Stimulated activated CD4-positive, alpha-beta T cell treated with anti-CD3 and anti-CD28 coated beads, Interleukin-1b, Interleukin-23, amount 100 ng/mL, for 48 hours (primary cell): ENCODE results near the gene C6orf89.
A peak's percentile ranks its signal among the peaks of the same experiment; 100 is the strongest.
"Not testable (repeated sequence)": the region's sequence is repeated elsewhere in the genome, so short reads cannot be mapped to it uniquely, and the experiment has no call there.

Experiments
- DNase-seq: peaks from one replicate; pipeline ENCODE4 v3.0.0-alpha.2; 2020

Gene C6orf89

DNA sequence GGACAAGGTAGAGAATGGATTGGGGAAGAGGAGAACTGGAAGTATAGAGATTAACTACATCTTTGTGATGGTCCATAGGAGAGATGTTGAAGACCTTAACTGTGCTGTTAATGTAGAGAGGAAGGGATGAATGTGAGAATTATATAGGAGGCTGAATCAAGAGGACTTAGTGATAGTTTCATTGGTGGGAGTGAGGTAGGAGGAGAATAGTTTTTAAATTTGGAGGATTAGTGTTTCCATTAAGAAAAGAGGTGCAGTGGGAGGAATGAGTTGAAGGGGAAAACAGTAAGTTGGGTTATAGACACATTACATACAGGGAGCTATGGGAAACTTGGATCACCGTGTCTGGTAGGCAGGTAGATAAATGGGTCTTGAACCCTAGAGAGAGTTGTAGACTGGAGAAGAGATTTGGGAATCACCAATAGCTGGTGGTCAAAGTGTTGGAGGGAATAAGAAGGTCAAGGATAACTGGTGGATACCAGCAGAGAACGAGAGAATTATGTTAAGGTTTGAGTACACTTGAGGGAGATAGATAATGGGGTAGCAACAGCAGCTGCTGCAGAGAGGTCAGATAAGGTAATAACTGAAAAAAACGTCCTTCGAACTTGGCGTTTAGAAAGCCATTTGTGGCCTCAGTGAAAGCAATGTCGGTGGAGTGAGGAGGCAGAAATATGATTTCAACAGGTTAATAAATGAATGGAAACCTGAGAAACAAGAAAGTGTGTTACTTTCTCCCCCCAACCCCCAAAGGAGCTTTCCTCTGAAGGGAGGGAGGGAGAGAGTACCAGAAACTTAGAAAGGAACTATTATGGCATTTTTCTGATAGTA, 3.1 kb downstream of the C6orf89 start:
- DNase-seq, result no peak

DNA sequence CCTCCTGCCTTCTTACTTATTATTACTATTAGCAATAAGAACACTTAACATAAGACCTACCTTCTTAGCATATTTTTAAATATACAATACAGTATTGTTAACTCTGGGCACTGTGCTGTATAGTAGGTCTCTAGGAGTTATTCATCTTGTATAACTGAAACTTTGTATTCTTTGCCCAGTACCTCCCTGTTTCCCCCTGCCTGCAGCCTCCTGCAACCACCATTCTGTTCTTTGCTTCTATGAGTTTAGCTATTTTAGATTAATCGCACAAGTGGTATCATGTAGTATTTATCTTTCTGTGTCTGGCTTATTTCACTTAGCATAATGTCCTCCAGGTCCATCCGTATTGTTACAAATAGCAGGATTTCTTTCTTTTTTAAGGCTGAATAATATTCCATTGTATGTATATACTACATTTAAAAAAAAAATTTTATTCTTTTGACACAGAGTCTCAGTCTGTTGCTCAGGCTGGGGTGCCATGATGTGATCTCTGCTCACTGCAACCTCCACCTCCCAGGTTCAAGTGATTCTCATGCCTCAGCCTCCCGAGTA, 4.4 kb downstream of the C6orf89 start:
- no peak for DNase-seq

DNA sequence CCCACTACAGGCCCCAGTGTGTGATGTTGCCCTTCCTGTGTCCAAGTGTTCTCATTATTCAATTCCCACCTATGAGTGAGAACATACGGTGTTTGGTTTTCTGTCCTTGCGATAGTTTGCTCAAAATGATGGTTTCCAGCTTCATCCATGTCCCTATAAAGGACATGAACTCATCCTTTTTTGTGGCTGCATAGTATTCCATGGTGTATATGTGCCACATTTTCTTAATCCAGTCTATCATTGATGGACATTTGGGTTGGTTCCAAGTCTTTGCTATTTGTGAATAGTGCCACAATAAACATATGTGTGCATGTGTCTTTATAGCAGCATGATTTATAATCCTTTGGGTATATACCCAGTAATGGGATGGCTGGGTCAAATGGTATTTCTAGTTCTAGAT, 5.4 kb downstream of the C6orf89 start:
- not testable (repeated sequence) for DNase-seq

DNA sequence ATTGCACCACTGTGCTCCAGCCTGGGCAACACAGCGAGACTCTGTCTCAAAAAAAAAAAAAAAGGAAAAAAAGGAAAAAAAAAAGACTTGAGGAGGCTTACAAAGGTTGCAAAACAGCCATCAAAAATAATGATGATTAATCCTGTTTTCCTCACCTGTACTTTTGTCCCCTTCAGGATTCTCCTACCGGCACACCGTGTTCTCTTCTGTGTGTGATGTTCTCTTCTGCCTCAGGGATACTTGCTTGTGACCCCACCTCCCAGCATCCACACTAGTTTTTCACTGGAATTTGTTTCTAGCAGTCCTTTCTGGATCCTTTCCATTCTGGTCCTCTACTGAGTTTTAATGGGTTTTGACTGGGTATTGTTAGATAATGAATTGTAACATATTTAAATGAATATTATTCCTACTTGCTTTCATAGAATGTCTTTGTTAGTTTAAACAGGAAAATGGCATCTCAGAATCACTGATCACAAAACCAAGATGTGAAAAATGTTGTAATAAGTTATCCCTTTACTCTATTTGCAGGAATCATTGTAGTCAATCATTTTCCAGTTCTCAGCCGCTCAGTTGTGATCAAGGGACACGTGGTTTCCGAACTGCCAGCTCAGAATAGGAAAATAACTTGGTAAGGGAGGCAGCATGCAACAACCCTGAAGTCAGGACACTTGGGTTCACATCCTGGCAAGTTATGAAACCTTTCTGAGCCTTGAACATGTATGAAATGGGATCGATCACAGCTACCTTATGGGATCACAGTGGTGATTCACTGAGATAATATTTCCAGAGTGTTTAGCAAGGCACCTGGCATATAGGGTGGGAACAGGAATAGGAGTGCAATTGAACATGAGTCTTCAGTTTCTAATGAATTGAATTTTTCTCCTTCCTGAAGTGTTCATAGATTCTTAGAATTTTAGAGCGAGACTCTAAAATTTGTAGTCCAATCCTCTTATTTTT, 8.5 kb downstream of the C6orf89 start:
- DNase-seq, result no peak

DNA sequence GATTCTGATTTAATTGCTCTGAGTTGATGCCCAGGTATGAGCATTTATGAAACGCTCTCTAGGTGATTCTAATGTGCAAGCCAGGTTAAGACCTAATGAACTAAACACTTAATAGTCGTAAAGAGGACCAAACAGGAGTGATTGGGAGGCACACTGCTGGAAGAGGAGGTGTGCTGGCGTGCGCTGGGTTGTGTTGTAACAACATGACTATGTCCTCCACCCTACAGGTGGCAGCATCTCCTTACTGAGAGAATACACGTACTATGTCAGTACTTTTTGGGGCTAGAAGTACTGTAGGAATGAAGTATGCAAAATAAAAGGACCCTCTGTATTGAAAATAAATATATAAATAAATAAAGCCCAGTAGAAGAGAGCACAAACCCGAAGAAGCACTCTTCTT, 11.9 kb downstream of the C6orf89 start:
- DNase-seq, result no peak

DNA sequence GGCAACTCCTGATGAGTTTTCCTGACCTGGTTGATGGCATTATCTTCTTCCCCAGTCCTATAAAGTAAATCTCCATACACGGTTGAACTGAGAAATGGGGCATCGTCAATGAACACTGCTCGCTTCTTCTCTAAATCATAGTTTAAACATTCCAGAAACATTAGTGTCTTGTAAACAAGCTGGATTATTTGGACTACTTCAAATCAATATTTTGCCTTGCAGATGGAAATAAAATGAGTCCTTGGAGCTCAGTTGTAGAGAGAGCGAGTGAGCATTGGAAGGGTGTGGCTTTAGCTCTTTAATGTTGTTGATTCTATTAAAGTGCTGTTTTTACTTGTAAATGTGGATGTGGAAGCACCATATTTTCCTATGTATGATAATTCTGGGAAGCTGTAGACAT, 18.4 kb downstream of the C6orf89 start:
- DNase-seq, result no peak

DNA sequence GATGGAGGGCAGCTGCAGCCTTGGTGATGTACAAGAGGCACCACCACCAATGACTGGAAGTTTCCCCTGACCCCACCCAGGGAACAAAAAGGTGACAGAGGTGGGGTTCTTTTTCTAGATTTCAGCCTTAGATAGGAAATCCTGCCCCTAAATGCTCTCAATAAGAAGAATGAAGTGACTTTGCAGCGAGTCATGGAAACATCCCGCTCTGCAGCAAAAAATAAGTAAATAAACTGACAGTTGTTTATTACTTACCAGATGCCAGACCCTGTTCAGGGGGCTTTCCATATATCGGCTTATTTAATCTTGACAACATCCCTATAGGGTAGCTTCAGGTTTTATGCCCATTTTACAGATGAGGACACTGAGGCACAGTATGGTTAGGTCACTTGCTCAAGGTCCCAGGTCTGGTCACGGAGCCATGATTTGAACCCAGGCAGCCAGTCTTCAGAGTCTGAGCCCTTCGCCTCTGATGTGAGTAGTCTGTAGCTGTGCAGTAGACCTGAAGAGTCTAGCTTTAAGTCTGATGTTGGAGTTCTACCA, 19.2 kb downstream of the C6orf89 start:
- DNase-seq, result no peak

DNA sequence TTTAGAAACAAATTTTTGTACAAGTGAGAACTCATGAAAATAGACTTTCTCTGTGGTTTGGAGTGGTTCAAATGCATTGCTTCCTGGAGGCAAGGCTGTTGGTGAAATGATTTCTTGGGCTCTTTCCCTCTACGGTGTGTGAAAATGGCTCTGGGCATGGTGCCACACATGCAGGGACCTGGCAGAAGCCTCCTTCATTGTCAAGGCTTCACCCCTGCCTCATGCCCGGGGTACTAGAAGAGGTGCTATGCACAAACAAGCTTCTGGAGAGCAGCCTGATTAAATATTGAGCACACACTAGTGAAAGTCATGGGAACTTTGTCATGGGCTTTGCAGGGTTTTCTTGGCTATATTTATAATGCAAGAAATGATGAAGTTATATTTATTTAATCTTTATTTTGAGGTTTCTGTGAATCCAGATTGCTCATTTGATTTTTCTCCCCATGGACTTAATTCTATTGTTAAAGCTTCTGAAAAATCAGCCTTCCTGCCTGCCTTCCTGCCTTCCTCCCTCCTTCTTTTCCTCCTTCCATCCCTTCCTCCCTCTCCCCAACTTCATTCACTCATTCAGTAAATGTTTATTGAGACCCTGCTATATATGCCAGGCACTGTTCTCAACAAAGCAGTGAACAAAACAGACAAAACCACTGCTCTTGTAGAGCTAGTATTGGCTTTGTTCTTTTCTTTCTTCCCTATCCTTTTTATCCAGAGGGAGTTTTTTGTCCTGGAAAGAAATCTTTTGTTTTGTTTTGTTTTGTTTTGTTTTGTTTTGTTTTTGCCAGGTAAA, 21.0 kb downstream of the C6orf89 start:
- no peak for DNase-seq

DNA sequence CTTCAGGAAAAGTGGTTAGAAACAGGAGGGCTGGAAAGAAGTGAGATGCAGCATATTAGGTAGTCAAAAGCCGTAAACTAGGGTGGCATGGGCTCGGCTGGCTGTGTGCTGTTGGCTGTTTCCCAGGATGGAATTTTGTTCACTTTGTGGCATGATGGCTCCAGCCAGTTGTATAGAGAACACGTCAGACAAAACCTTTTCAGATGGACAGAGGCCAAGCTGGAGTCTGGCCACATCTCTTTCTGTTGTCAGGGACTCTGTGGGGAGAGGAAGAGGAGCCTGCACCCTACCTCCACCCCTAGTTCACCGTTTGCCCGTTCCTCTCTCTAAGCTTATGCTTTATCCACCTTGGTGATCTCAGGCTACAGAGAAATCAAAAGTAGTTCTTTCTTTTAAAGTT, 22.0 kb downstream of the C6orf89 start:
- no peak for DNase-seq

DNA sequence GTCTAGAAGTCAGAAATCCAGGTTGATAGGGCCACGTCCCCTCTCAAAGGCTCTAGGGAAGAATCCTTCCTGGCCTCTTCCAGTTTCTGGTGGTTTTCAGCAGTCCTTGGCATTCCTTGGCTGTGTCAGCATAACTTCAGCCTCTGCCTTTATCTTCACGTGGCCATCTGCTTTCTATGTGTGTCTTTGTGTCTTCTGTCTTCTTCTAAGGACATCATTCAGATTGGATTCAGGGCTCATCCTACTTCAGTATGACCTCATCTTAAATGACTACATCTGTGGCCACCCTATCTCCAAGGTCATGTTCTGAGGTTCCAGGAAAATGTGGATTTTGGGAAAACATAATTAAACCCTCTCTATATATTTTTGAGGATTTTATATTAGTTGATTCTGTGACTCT, 23.0 kb downstream of the C6orf89 start:
- DNase-seq, result no peak

DNA sequence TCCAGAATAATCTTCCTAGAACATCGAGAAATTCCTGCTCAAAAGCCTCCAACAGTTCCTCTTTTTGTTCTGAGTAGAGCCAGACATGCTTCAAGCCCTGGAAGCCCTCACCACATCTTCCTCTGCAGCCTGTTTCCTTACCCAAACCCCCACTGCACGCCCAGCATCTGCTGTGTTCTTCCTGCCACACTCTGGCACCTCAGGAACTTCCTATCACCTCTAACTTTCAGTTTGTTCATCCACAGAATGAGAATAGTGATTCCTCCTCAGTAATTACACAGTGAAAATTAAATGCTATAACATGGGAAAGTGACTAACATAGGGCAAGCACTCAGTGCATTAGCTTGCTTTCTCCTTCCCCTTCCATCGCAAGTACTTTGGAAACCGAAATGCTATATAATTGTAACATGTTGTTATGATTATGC, 26.3 kb downstream of the C6orf89 start:
- DNase-seq, result peak; percentile 46

DNA sequence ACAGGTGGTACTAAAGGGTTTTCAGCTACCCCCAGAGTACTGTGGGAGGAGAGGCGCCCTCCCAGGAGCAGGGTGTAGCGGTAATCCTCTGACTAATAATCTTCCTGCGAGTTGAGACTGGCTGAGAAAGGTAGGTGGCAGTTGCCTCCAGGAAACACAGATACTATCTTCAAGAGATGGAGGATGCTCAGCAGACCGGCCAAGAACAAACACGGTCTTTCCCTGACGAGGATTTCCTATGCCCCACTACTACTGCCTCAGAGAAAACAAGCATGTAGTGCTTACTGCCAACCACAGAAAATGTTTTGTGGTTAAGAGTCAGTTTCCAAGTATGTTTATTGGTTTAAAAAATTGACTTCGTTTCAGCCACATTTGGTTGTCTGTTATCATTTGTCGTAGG, 26.8 kb downstream of the C6orf89 start:
- peak; percentile 73 for DNase-seq

DNA sequence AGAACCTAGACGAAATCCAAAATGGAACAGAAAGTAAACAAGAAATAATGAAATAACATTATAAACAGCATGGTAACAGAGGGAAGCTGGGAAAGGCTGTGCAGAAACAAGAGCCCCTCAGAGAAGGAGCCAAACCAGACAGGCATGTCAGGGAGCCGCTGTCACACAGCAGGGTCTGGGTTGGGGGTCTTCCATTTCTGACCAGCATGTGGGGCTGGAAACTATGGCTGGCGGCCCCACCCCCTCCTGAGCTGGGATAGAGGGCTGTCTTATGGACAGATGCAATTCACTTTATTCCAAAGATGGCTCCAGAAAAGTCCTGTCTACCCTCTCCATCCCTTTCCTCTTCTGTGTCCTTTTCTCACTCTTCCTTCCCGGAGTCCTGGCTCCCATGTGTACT, 27.3 kb downstream of the C6orf89 start:
- DNase-seq, result no peak

DNA sequence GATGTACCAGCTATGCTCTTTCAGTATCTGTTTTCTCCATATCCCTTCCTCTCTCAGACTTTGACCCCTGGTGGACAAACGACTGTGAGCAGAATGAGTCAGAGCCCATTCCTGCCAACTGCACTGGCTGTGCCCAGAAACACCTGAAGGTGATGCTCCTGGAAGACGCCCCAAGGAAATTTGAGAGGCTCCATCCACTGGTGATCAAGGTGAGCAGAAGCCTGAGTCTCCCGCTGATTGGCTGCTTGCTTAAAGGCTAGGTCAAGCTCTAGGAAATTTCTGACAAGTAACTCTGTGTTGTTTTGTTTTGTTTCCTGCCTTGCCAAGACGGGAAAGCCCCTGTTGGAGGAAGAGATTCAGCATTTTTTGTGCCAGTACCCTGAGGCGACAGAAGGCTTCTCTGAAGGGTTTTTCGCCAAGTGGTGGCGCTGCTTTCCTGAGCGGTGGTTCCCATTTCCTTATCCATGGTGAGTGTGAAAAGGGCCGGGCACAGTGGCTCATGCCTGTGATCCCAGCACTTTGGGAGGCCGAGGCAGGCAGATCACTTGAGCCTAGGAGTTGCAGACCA, 28.6 kb downstream of the C6orf89 start:
- no peak for DNase-seq

DNA sequence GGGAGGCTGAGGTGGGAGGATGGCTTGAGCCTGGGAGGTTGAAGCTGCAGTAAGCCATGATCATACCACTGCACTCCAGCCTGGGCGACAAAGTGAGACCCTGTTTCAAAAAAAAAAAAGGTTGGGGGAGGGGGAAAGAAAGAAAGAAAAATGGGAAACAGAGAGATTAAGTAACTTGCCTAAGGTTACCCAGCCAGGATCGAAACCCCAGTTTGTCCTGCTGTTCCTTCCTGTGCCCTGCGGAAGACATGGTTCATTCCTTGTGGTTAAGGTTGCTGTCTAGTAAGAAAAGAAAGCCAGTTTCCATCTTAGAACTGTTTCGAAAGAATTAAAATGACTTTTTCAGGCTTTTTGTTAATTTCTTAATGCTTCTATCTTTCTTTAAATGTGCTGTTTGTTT, 29.8 kb downstream of the C6orf89 start:
- DNase-seq, result no peak

DNA sequence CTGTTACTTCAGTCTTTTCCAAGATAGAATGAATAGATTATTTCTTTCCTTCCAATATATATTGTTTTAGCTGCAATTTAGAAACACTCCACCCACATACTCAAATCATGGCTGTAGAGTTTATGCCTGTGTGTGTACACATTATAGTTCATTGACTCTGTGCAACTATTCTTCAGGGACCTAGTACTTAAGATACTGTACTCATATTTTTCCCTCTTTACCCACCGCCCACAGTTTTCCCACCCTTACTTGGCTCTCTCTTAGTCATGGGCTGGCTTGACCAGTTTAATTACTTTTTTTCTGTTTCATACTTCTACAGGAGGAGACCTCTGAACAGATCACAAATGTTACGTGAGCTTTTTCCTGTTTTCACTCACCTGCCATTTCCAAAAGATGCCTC, 30.4 kb downstream of the C6orf89 start:
- DNase-seq, result no peak

DNA sequence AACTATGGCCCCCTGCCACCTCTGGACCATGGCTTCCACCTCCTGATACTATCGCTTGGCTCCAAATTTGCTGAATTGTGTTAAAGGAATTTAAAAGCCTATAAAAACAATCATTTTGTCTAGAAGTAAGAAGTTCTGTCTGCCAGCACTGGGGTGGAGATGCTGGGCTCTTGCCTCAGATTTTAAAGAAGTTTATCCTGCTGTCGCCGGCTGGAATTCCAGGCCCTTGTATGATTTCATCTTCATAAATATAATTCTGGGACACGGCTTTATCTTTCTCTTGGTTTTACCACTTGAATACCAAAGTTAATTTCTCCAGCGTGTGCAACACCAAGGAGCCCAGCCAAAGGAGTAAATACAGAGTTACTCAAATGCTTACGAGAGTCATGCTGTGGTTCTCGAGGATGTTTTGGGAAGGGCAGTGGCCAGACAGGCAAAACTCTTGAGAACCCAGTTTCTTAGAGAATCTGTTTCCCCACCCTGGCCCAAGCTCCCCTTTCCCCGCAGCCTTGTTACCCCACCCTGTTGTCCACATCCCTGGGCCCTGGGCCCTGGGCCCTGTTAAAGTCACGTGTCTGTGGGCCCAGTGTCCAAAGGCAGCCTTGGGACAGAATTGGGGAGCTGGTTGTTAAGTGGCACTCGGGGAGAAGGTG, 31.9 kb downstream of the C6orf89 start:
- DNase-seq, result no peak

DNA sequence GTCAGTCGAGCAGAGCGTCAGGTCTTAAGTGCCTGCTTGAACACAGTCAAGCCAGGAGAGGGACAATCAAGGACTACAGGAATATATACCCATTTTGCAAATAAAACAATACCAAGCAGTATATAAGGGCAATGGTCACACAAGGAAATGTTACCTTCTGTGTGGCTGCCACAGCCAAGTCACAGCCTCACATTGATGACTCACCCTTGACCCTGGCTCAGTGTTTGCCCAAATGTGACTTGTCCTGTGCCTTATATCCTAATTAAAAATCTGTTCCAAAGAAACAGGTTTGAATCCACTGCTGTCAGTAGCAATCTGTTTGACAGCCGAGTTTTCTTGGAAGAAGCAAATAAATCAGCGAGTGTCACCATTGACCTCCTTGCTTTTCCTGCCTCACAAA, 34.3 kb downstream of the C6orf89 start:
- no peak for DNase-seq

DNA sequence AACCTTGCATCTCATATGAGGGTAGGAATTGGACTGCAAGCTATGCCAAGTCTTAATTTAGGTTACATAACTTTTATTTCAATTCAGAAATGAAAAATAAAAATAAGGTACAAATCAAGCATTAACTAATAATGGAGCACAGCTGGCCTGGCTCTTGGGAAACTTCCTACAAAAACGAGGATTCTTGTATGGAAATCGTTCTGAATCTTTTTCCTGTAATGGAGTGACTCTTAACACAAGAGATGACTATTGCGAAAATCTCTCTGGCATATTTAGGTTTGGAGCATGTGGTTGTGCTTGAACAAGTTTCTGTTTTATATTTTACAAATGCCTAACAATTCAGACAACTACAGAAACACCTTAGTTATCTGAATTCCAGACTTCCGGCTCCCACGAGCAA, 34.8 kb downstream of the C6orf89 start:
- no peak for DNase-seq

DNA sequence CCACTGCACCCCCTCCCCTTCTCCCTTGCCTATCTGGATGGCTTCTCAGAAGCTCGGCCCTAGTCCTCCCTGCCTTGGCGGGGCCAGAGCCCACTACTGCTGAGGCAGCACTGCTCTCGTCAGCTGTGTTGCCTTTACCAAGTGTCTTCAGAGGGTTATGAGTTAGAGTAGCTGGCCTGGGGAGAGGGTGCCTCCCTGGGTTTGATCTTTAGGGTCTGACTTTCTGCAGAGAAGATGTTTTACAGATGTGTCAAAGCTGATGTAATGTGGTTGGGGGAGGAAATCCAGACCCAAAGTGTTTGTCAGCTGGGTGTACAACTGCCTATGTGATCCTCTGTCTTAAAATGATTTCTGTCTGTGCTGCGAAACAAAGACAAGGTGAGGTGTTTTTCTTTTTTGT, 38.4 kb downstream of the C6orf89 start:
- no peak for DNase-seq

DNA sequence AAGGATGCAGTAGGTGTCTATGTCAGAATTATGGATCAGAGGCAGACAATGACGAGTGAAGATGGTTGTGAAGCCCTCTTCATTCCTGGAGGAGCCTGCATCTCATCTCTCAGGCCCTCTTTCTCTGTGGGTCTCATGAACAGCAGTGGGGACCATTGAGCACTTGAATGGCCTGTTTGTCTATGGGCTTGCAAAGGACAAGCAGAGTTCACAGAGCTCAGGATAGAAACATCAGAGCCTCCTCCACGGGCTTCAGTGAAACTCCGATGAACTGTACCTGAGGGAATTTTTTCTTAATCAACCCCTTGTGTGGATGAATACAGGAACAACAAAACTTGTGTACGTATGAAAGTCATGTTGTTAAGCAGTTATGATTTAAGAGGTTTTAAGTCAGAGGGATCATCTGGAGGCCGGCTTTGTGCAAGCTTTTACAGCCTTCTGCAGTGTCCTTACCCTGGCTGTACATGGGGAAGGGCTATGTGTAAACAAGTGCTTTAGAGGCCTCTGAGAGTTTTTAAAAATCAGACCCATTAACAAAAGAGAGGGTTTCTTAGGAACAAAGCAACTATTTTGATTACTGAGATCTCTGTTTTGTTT, 39.1 kb downstream of the C6orf89 start:
- DNase-seq, result no peak
